Fibroblast of skin of back (primary cell): ENCODE results near the gene FRK.

Experiments used
- DNase-seq: peaks from one replicate; pipeline ENCODE4 v3.0.0-alpha.2; 2013

Gene FRK

DNA sequence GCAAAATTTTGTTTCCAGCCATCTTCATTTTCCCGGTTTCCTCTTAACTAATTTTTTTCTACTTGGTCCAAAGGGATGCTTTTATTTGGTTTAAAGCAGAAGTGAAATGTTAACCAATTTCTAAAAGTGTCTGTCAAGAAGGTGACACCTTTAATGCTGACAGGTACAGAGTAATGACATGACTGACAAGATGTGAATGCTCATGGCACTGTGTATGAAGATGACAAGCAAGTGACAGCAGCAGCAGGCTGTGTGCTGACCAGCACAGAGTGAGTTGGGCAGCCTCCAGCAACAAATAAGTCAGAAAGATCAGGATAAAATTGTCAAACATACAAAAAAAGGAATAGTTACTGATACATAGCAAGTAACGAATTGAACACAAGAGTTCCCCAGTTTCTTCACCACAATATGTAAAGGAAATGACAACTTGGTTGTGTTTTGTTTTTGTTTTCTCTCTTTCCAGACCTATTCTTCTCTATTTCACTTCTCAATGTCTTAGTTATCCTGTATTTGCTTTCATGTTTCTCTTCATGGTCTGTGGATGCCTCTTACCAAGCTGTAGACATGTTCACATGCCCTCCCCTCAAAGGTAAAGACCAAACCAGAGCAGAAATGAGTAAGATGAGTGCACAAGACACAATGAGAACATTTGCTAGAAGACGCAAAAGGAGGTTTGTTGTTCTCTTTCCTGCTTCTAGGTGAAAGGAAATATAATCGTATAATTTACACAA is 174.9 kb downstream of the FRK start:
- DNase-seq, result no peak

DNA sequence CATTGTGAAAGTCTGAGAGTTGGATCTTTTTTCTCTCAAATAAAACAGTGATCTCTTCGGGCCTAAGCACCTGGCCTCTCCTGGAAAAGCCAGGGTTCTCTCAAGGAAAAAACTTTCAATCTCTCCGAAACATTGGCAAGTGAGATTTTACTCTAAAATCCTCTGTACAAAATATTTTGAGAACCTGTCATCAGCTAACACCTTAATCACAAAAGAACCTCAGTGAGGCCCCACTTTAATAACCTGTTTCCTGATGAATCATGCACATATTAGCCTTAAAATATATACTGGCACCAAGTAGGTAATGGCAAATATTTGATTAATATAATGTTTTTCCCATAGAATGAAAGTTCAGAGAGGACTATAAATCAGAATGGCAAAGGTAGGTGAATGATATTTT is 177.9 kb downstream of the FRK start:
- DNase-seq, result no peak

DNA sequence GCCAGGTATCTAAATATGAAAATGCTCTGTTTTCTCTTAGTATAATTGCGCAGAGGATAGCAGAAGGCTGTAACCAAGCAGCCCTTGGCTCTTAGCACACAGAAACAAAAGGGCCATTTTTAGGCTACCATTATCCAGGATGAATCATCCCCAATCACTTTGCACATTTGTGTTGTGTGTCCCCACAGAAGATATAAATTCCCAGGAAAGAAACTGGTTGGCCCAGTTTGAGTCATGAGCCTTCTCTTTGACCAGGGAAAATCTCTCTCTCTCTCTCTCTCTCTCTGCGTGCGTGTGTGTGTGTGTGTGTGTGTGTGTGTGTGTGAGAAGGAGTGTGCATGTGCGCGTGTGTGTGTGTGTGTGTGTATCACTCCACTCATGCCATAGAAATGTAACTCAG is 178.5 kb downstream of the FRK start:
- DNase-seq, result no peak
